ENCODE measurements around the gene PLXDC1.

The PLXDC1 gene

DNA sequence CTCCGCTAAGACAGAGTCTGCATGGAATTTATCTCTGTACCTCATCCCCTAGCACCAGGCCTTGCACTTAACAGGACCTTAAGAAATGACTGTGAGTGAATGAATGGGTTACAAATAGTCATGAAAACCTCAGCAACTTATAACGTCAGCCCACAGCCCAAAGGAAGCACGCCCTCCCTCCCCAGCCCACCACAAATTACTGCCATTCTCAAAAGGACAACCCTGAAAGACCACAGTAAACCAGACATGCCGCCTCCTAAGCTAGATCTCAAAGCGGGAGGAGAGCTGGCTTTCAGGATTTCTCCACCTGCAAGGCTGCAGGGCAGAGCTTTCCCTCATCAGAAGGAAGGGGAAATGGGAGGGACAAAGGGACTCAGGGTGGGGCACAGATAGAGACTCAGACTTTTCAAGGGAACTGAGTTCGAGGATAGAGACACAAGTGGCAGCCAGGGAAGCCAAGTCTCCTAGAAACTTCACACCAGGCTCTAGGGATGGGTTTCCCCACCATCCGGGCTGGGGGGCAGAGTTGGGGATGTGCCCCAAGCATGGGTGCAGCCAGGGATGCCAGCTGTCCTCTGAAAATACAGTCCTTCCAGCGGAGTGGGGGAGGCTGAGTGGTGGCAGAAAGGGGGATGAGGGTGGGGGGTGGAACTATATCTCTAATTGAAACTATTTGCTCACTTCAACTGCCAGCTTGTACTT, 56.7 kb downstream of the PLXDC1 start:
- DNase-seq, result no peak

DNA sequence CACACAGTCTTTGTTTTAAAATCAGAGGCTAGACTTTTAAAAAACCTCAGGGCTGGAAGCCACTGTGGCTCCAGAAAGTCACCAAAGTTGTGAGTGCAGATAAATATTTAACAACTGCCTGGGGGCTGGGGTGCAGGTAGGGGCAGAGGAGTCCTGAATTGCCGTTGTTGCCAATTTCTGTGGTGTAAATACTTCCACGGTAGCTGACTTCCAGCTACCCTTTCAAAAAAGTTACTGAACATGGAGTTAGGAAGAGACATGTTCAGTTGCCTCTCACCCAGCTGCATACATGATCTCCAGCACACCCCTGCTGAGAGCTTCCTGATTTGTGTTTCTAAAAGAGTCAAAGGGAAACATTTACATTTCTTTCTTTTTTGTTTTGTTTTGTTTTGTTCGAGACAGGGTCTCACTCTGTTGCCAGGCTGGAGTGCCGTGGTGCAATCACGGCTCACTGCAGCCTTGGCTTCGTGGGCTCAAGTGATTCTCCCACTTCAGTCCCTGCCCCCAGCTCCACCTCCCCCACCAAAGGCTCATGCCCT, 58.7 kb downstream of the PLXDC1 start:
- no peak for DNase-seq

DNA sequence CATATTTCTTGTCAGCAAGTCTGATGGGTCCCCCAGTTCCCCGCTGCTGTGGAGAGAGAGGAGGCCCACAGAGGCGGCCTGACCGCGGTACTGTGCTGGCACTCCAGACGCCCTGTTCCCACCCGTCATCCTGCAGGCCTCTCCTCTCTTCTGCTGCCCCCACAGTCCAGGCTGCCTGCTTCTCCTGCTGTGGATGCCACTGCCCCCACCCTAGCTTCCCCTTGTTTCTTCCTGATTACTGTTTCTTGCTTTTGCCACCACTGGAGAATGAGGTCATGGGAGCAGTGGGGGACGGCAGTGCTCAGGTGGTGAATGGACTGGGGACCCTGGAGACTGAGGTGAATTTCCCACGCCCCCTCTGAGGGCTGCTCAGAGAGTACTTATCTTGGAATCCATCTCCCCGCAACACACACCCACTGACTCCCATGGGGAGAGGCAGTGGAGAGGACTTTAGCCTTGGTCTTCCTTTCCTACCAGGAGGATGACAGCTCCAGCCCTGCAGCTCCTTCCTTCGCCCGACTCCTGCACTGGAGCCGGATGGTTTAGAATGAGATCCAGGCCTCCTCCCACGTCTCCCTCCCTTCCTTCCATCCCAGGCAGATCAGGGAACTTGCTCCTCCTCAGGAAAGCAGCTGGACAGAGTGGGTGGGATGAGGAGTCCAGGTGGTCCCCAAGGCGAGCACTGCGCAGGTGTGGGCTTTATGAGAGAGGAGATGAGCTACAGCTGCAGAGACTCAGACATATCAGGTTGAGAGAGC, 60.4 kb downstream of the PLXDC1 start:
- DNase-seq, result no peak

DNA sequence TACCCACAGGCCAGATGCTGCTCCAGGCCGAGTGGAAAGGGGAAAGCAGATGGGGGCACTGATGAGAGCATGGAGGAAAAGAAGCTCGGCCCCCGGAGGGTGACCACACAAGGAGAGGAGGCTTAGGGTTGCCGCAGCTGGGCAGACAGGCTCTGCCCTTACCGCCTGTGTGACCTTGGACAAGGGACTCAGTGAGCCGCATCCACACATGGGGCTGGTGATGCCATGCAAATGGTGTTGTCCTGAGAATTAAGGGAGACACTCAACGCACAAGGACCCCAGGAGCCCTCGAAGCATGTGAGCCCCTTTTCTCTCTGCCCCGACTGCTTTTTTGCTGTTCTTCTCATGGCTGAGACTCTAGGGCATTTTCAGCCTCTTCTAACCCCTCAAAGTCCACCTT, 61.0 kb downstream of the PLXDC1 start:
- DNase-seq, result no peak

DNA sequence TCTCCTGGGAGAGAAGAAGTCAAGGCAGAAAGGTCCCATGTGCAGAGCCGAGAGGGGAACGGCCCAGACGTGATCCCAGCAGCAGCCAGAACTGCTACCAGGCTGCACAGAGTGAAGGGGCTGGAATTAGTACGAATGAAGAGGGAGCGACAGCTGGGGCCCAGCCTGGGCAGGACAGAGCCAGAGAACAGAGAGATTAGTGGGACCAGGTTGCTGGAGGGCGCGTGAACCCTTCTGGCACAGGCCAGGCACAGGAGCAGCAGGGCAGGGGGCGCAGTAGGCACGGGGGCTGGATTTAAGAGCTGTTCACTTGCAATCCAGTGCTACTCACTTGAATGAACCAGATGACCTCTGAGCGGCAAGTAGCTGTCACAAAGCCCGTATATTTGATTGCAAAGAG, 66.9 kb downstream of the PLXDC1 start:
- DNase-seq, result no peak

DNA sequence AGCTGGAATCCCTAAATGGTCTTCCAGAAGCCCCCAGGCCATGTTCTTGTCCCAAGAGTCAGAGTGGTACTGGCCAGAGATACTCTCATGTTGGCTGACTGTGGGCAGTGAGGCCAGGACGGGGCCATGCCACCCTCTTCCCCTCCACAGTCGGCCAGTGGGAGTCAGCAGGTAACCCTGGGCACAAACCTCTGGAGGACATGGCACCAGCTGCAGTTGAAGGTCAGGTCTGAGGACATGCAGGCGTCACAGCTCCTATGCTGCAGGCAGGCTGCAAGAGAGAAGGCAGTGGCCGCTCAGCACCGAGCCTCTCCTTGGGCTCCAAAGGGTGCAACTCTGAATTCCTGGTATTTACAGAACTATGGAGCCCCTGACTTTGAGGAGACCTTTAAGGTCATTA, 68.2 kb downstream of the PLXDC1 start:
- no peak for DNase-seq

DNA sequence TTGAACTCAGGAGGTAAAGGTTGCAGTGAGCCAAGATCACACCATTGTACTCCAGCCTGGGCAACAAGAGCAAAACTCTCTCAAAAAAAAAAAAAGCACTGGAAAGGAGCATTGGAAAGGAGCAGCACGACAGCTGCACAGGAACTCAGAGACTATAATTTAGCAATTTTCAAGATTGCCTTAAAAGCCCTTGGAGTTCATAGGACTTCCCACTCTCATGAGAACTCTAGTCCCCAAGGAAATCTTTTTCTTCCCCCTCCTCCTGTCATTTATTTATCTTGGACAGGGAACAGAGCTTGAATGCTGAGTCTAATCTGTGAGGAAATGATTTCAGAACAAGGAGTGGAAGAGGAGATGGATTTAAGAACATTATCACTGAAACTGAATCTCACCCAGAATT, 69.0 kb downstream of the PLXDC1 start:
- DNase-seq, result no peak

DNA sequence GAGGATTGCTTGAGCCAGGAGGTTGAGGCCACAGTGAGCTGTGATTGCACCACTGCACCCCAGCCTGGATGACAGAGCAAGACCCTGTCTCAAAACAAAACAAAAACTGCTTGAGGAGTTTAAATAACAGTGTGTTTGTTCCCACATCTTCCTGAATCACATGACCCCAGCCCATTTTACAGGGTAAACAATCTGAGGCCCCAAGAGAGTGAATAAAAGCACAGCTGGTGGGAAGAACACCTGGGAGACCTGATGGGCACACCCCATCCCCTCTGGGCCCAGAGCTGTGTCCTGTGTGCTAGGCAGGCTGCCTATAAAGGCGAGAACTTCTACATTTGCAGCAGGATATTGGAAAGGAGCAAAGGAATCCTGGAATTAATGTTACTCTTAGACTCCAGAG, 69.6 kb downstream of the PLXDC1 start:
- no peak for DNase-seq

DNA sequence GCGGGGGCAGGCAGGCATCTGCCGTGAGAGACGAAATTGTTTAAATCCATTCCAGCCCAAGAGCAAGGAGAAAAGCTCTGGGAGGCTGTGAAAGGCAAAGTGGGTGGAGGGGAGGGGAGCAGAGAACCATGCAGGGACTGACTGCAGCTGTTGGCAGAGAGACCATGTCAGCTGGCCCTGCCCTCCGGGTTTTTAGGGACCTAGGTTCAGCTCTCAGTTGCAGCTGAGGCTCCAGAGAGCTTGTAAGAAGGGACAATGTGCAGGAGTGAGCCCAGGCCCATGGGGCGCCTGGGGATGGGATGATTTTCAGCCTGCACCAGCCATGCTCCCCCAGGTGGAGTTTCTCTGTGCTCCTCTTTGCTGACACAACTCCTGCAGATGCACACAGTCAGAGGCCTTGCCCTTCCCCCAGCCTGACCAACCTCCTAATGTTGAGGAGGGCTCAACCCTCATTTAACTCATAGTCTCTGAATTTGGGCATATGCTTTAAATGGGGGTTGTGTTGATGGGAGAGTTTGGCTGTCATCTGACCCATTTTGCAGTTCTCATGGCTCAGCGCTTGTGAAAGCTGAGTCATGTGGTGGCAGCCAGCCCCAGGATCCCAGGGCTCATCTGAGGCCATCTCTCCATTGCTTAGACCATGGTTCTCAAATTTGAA, 70.9 kb downstream of the PLXDC1 start:
- peak; percentile 22 for DNase-seq

DNA sequence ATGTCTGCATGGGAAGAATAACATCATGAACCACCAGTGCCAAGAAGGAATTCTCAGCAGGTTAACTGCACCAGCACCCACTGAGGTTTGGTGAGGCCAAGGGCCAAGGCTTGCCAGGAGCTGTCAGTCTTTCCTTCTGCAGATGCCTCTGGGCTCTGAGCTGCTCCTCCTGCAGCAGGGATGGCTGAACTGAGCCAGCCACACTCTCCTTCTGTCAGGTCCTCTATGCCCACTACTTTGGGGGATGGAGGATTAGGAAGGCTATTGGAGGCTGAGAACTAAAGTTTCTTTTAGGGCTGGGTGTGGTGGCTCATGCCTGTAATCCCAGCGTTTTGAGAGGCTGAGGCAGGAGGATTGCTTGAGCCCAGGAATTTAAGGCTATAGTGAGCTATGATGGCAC, 71.6 kb downstream of the PLXDC1 start:
- DNase-seq, result no peak

DNA sequence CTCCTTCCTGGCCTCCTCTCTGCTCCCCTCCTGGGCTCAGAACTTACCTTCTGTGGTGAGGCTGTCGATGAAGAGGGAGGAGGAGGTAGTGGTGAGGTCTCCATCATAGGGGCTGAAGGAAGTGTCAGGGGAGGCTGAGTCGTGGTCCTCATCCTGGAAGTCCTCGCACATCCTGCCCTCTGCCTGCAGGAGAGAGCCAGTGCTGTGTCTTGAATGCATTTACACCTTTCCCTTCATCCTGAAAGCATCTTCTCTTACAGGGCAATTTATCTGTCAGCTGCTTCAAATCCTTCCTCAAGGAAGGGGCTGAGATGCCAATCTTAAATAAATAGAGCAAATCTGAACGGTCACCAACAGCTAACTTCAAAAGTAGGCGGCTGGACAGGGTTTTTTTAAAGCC, 73.6 kb downstream of the PLXDC1 start:
- DNase-seq, result no peak

DNA sequence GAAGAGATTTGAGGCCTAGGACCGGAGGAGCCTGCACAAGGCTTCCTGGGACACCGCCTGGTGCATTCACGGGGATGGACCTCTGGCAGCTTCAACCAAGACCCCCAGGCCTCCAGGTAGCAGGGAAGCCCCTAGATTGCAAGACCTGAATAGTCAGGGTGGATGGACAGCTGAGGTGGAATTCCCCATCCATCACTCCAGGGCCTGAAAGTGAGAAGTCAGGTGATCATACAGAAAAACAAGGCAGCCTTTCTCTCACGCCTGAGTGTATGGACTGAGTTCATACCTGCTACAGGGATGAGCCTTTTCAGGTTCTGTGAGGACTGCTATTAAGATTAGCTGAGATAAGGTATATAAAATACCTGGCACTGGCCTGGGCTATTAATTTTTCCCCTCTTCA, 74.2 kb downstream of the PLXDC1 start:
- no peak for DNase-seq

DNA sequence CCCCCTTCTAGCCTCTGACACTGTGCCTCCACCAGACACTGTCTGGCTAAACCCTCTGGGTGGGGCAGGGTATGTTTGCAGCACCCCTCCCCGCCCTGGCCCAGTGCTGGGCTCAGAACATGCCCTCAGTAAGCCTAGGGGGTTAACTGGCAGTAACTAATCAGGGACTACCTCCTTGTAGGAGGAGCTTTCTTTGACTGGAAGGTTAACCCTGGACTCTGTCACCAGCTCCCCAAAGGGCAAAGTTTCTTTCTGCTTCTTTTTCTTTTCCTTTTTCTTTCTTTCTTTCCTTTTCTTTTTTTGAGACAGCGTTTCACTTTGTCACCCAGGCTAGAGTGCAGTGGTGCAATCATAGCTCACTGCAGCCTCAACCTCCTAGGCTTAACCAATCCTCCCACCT, 76.8 kb downstream of the PLXDC1 start:
- no peak for DNase-seq

DNA sequence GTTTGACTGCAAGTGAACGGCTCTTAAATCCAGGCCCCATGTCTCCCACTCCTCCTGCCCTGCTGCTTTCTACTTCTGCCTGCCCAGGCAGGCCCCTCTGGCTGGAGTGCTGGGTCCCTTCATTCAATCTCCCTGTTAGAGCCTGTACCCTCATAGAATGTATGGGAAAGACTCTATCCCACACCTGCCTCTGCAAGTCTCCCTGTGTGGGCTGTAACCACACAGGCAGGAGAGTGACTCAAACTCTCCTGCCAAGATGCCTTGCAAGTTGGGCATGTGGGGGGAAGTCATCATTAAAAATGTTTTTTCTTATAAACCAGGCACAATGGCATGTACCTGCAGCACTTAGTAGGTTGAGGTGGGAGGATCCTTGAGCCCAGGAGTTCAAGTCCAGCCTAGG, 77.5 kb downstream of the PLXDC1 start:
- DNase-seq, result no peak

DNA sequence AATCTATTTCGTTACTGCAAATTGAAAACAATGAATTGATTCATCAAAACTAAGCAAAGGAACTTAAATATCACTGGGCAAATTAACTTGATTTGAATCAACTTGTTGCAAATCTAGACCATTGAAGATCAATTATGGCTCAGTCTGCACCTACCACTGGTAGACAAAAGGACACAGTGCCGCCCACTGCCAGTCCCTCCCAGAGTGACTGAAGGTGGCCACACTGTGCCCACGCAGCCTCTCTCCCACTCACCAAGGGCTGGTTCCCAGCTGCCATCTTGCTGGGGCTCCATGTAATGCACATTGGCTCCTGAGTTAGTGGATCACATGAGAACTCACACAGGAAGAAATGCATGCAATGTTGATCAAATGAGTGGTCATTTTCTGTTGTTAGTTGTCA, 78.1 kb downstream of the PLXDC1 start:
- no peak for DNase-seq

DNA sequence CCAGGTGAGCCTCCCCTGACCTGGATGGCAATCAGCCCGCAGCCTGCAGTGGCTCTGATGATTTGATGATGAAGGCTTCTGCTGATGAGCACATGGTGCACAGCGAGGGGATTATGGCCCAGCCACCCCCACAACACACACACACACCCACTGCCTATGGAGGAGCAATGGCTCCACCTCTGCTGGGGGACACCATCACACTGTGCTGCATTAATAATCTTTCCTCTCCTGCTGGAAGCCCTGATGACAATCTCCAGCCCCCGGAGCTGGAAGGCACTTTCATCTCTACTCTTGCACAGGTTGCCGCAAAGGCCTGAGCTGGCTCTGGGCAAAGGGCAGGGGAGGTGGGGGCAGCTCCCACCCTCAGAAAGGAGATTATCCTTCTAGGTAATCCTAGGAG, 79.9 kb downstream of the PLXDC1 start:
- DNase-seq, result no peak

DNA sequence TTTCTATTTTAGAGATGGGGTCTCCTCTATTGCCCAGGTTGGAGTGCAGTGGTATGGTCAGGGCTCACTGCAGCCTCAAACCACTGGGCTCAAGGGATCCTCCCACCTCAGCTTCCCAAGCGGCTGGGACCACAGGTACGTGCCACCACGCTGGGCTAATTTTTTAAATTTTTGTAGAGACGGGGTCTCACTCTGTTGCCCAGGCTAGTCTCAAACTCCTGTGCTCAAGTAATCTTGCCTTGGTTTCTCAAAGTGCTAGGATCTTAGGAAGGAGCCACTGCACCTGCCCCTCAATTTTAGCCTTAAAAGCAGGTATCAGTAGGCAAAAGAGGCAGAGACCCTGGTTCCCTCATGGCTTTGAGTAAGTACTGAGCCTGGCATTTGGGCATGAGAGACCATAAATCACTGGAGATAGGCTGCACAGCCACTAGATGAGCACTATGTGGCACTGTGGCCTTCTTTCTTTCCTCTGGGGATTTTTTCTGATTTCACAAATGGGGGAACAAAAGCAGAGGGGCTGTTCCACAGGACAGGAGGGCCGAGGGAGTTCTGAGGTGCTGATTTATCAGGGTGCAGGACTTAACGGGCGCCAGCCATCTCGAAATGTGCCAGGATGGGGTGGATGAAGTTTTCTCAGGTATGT, 82.2 kb downstream of the PLXDC1 start:
- peak; percentile 60 for DNase-seq

DNA sequence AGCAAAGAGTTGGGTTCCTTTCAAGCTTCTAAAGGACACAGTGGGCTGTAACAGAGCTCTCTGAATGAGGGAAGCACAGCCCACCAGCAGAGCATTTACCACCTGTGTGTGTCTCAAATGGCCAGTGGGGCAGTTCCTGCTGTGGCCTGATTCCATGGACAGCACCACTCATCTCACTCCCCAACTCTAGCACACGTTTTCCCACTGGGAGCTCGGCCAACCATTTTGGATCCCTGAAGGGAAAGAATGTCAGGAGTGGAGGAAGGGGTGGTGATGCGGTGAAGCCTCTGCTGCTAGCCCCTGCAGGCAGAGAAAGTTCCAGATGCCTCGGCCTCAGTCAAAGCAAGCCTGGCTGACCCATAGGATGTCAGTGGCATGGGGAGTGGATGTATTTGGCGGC, 86.6 kb downstream of the PLXDC1 start:
- no peak for DNase-seq

DNA sequence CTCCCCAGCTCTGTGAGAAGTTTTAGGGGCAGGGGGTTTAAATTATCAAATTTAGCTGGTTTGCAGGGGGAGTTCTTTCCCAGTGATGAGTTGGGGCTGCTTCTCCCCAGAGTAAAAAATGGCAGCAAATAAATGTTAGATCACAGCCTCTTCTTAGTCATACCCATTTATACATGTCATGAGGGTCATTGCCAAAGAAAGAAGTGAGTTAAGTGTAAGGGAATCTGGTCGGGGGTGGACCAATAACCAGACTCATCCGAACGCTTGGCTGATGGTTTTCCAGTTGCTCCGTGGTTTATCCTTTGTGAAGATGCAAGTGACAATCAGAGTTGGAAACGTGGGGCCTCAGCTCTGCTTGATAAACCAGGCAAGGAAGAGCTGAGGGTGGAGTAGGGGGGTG, 87.1 kb downstream of the PLXDC1 start:
- peak; percentile 69 for DNase-seq

DNA sequence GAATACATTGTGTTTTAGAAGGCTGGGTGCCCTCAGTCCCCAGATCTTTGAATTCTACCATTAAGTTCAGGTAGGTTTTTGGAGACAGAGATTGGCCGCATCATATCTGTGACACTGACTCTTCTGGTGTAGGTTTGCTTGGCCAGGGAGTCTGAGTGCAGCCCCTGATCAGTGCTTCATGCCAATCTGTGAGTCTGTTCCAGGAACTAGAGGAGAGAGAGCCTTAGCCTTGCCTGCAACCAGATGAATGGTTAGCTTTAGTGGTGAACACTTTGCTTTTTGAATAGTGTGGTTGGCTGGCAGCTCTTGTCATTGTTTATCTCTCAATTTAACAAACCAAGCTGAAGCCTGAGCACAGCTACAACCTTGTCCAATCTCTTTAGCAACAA, 87.8 kb downstream of the PLXDC1 start:
- DNase-seq, result no peak

DNA sequence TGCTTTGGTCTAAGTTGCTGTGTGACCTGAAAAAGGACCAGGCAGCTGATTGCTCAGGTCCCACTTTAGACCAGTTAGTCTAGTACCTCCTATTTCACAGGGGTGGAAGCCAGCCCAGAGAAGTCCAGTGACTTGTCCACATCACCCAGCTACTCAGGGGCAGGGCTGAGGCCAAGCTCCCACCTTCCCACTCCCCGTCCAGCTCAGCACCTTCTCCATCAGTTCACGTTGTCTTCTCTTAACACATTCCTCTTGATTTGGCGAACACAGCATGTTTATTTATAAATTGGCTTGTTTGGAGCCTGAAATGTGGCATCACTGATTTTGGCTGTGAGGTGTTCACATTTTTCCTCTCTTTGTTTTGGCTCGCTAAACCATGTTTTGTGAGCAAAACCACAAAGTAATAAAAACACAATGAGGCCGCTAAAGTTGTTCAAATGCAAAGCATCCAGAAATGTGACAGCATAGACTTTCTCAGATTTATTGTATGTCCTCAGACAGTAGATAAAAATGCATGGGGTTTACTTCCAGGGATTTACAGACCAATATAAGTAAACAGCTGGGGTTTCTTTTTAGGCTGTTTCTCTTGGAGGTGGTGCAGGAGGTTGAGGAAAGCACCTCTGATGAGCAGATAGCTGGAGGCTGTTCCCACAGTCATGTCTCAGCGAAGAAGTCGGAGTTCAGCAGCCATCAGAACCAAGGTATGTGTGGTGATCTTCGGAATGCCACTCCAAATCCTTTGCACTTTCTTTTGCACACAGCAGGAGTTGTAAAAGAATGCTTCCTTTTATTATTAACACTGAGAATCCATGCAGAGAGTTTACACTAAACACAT, 88.4 kb downstream of the PLXDC1 start:
- DNase-seq, result no peak

DNA sequence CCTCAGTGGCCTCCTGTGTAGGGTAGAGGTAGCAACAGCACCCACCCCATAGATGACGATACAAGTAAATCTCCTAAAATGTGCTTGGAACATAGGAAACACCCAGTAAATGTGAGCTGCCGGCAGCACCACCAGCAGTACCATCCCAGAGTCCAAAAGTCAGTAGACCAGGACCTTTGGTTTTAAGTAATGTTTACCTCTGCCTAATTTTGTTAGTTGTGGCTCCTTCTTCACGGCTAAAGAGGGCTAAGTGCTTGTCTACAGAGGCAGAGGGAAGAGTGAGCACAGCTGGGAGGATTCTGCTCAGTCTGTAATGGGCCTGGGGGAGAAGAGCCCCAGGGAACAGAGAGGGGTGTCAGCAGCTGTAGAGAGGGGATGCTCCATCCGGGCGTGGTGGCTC, 92.9 kb downstream of the PLXDC1 start:
- no peak for DNase-seq
